ENCODE measurements around the gene CCNH.

CCNH gene

DNA sequence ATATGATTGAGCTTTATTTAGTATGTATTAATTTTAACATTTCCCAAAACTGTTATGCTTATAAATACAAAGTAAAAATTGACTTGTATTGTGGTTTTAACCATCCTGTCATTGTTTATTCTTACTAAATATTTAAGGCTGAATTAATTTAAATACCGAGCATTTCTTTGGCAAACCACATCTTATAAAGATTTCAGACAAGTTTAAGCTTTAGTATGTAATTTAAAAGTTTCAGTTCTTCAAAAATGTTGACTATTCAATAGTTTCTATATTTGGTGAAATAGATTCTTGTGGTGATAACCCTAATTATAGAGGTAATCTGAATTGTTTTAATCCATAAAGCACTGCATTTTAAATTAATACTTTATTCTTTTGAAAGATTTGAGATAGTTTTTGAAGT lies 65.5 kb downstream of the CCNH start:
- no peak for DNase-seq
- no peak overlapping the region for H3K27ac ChIP-seq
- in situ Hi-C loops (cut with HindIII; ENCODE audit: low pct_ligation_motif_present, low sequenced_read_pairs): no loop called here

More for the DNA sequence above, 65.5 kb downstream of the CCNH start:
- no peak overlapping the region for H3K4me3 ChIP-seq (ENCODE audit: low read depth, low read length)
- H3K27me3 ChIP-seq (replicated peaks): no peaks in the 10 kb centered on the region
- peaks cover 15% of the 10 kb centered on the region for H3K36me3 ChIP-seq (replicated peaks)
- TF ChIP-seq, protein P1, sequence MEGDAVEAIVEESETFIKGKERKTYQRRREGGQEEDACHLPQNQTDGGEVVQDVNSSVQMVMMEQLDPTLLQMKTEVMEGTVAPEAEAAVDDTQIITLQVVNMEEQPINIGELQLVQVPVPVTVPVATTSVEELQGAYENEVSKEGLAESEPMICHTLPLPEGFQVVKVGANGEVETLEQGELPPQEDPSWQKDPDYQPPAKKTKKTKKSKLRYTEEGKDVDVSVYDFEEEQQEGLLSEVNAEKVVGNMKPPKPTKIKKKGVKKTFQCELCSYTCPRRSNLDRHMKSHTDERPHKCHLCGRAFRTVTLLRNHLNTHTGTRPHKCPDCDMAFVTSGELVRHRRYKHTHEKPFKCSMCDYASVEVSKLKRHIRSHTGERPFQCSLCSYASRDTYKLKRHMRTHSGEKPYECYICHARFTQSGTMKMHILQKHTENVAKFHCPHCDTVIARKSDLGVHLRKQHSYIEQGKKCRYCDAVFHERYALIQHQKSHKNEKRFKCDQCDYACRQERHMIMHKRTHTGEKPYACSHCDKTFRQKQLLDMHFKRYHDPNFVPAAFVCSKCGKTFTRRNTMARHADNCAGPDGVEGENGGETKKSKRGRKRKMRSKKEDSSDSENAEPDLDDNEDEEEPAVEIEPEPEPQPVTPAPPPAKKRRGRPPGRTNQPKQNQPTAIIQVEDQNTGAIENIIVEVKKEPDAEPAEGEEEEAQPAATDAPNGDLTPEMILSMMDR (IDR thresholded peaks at IDR 0.05; ENCODE audit: low read depth, low read length, missing control alignments): no peak

Measured in brain microvascular endothelial cell (primary cell).